ENCODE measurements around the gene TSPAN13.

Gene TSPAN13

GRCh38 chr7:16715928-16716327, 37.6 kb upstream of the TSPAN13 start:
- H3K36me3 ChIP-seq = no peaks in the 10 kb centered on the region
- no peaks in the 10 kb centered on the region for H3K9me3 ChIP-seq
- no peak for TF ChIP-seq CTCF (IDR thresholded peaks at IDR 0.05; ENCODE audit: low read depth, low read length)
- DNase-seq = no peak
- no peaks in the 10 kb centered on the region for H3K27me3 ChIP-seq
- no peaks in the 10 kb centered on the region for H3K4me1 ChIP-seq
- no peak overlapping the region for H3K4me3 ChIP-seq (ENCODE audit: low read depth, low read length)

- Histone ChIP-seq H3K9me3 (no peaks in the 10 kb centered on the region), H3K27me3 (no peaks in the 10 kb centered on the region), H3K4me3 (ENCODE audit: low read depth, low read length) (no peak overlapping the region), H3K4me1 (no peaks in the 10 kb centered on the region), H3K36me3 (no peaks in the 10 kb centered on the region)
- no peak for DNase-seq
- TF ChIP-seq CTCF (IDR thresholded peaks at IDR 0.05; ENCODE audit: low read depth, low read length) = no peak
These were observed 35.4 kb upstream of the TSPAN13 start for GRCh38 chr7:16718111-16718656.

- no peaks in the 10 kb centered on the region for H3K9me3 ChIP-seq
- no peak overlapping the region for H3K4me3 ChIP-seq (ENCODE audit: low read depth, low read length)
- H3K36me3 ChIP-seq = no peaks in the 10 kb centered on the region
- H3K27me3 ChIP-seq = no peaks in the 10 kb centered on the region
- TF ChIP-seq CTCF (IDR thresholded peaks at IDR 0.05; ENCODE audit: low read depth, low read length) = no peak
- H3K4me1 ChIP-seq = no peaks in the 10 kb centered on the region
- DNase-seq = no peak
These were observed 33.9 kb upstream of the TSPAN13 start for GRCh38 chr7:16719699-16720098.

DNA sequence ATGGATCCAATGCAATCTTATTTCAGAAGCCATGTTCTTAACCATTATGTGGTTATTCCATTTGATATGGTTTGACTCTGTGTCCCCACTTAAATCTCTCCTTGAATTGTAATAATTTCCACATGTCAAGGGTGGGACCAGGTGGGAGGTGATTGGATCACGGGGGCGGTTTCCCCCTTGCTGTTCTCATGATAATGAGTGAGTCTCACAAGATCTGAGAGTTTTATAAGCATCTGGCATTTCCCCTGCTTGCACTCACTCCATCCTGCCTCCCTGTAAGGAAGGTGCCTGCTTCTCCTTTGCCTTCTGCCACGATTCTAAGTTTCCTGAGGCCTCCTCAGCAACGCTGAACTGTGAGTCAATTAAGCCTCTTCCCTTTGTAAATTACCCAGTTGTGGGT, 32.0 kb upstream of the TSPAN13 start:
- H3K9me3 ChIP-seq = no peaks in the 10 kb centered on the region

GRCh38 chr7:16724344-16724743, 29.2 kb upstream of the TSPAN13 start:
- Histone ChIP-seq H3K4me1 (no peaks in the 10 kb centered on the region), H3K27me3 (no peaks in the 10 kb centered on the region), H3K36me3 (no peaks in the 10 kb centered on the region), H3K9me3 (no peaks in the 10 kb centered on the region), H3K4me3 (ENCODE audit: low read depth, low read length) (no peak overlapping the region)
- no peak for TF ChIP-seq CTCF (IDR thresholded peaks at IDR 0.05; ENCODE audit: low read depth, low read length)
- no peak for DNase-seq

More for the DNA sequence above, 32.0 kb upstream of the TSPAN13 start:
- no peak for DNase-seq
- TF ChIP-seq CTCF (IDR thresholded peaks at IDR 0.05; ENCODE audit: low read depth, low read length) = no peak
- H3K4me1 ChIP-seq = no peaks in the 10 kb centered on the region
- H3K36me3 ChIP-seq = no peaks in the 10 kb centered on the region
- H3K4me3 ChIP-seq (ENCODE audit: low read depth, low read length) = no peak overlapping the region
- H3K27me3 ChIP-seq = no peaks in the 10 kb centered on the region

DNA sequence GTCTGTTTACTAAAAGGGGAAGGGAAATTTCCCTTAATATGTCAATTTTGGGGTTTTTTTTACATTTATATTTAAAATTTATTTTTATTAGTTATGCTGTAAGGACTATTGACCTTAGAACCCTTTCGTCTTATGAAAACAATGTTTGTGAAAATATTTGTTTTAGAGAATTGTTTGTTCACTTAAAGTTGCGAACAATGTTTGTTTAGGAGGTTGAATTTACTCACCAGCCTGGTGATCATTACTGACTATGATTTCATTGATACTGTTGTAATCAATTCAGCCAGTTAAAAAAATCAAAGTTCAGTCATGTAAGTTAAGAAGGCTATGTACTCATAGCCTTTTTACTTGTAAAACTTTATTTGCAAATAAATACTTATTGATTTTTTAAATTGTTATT, 27.4 kb upstream of the TSPAN13 start:
- no peaks in the 10 kb centered on the region for H3K9me3 ChIP-seq
- DNase-seq = no peak
- TF ChIP-seq CTCF (IDR thresholded peaks at IDR 0.05; ENCODE audit: low read depth, low read length) = no peak

More for the DNA sequence above, 27.4 kb upstream of the TSPAN13 start:
- Histone ChIP-seq H3K27me3 (no peaks in the 10 kb centered on the region; the same call in 1 of the 2 replicates), H3K36me3 (no peaks in the 10 kb centered on the region), H3K4me3 (ENCODE audit: low read depth, low read length) (no peak overlapping the region), H3K4me1 (no peaks in the 10 kb centered on the region)

Measured in BE2C (cell line).